Measurements from ENCODE around the gene DTX3. TPM values are rescaled to one million over a fixed set of nuclear protein-coding genes. Genes with fewer than 3 reads are reported as not detected.

Gene DTX3
- total RNA-seq, 1 experiment from 2014 or later, result 0.37 TPM

DNA sequence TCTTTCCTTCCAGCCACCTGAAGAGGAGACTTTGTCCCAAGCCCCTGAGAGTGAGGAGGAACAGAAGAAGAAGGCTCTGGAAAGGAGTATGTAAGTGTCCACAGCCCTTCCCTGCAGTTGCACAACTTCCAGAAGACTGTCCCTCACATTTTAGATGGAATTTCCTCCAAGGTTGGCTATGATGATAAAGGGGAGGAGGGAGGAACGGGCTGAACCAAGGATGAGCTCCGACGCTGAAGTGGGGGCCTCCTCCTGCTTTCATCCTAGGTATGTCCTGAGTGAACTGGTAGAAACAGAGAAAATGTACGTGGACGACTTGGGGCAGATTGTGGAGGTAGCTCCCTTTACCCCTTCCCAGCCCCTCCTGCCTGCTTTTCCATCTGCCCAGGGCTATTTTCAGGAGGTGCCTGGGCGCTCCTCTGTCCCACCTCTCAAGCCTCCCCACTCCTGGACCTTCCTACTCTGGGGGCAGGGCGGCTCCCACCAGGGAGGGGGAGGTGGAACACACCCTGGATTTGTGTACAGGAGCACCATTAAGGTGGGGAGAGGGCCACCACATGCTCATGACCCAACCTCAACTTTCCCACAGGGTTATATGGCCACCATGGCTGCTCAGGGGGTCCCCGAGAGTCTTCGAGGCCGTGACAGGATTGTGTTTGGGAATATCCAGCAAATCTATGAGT, 8.9 kb downstream of the DTX3 start:
- Histone ChIP-seq H3K4me3 (replicated peaks in 1 of 2; ENCODE audit: low read depth in 1 of 2, low read length in 2 of 2) (no peak overlapping the region), H2AFZ (ENCODE audit: low read depth, low read length, poor library complexity, severe bottlenecking) (no peak overlapping the region), H3K27me3 (ENCODE audit: insufficient read depth, low read length) (no peaks in the 10 kb centered on the region), H4K20me1 (ENCODE audit: insufficient read depth) (no peaks in the 10 kb centered on the region), H3K9me2 (ENCODE audit: insufficient read depth) (no peaks in the 10 kb centered on the region), H3K4me2 (ENCODE audit: low read length) (0 out of 2 replicates have a peak overlapping the region, but pooled peaks have one; percentile 7), H3K9ac (ENCODE audit: low read length) (no peak overlapping the region), H3K36me3 (ENCODE audit: control insufficient read depth in 1 of 2, insufficient read depth in 2 of 2, low read length in 2 of 2) (no peaks in the 10 kb centered on the region), H3K27ac (ENCODE audit: low read depth, low read length) (no peak overlapping the region), H3K4me1 (ENCODE audit: control insufficient read depth in 1 of 2, insufficient read depth in 2 of 2, low read length in 2 of 2) (peaks cover 0 to 9% of the 10 kb centered on the region in 2 experiments; a peak in 1 of 4 replicates), H3K79me2 (ENCODE audit: insufficient read depth, low read length) (no peaks in the 10 kb centered on the region), H3K9me3 (ENCODE audit: control insufficient read depth in 1 of 2, insufficient read depth in 1 of 2, low read depth in 1 of 2, low read length in 2 of 2) (no peaks in the 10 kb centered on the region)
- ChIA-PET POLR2A (no interaction called here), RAD21 (ENCODE audit: low non-redundant PET in 1 of 2, low total read pairs in 2 of 2, uncharacterized antibody in 2 of 2, unreplicated experiment in 2 of 2) (no interaction called here), CTCF (interaction anchor here (1.7 kb wide), 1 partner anchor 30 kb away, joined by 4 read pairs; no protein-coding TSS in a partner anchor)
- BruUV-seq (replicated peaks), result no TSS peak
- ATAC-seq, result no peak
- intact Hi-C loops (cut with micrococcal nuclease), result no loop called here
- TF ChIP-seq POLR2A (IDR thresholded peaks at IDR 0.05; ENCODE audit: borderline replicate concordance, extremely low read depth, insufficient read depth, insufficient read length), result no peak
- TF ChIP-seq RAD21 (IDR thresholded peaks at IDR 0.05; ENCODE audit: low read depth), result no peak
- no peak for TF ChIP-seq SP1 (IDR thresholded peaks at IDR 0.05; ENCODE audit: low read depth)
- no peak for TF ChIP-seq ZNF274 (IDR thresholded peaks at IDR 0.05; ENCODE audit: low read depth, low read length)
- TF ChIP-seq JUND (IDR thresholded peaks at IDR 0.05), result no peak
- no peak for TF ChIP-seq YY1 (IDR thresholded peaks at IDR 0.05; ENCODE audit: extremely low read depth, insufficient replicate concordance, low read depth, low read length)
- TF ChIP-seq CEBPB (IDR thresholded peaks at IDR 0.05; ENCODE audit: low read depth), result no peak
- TF ChIP-seq, protein P1, sequence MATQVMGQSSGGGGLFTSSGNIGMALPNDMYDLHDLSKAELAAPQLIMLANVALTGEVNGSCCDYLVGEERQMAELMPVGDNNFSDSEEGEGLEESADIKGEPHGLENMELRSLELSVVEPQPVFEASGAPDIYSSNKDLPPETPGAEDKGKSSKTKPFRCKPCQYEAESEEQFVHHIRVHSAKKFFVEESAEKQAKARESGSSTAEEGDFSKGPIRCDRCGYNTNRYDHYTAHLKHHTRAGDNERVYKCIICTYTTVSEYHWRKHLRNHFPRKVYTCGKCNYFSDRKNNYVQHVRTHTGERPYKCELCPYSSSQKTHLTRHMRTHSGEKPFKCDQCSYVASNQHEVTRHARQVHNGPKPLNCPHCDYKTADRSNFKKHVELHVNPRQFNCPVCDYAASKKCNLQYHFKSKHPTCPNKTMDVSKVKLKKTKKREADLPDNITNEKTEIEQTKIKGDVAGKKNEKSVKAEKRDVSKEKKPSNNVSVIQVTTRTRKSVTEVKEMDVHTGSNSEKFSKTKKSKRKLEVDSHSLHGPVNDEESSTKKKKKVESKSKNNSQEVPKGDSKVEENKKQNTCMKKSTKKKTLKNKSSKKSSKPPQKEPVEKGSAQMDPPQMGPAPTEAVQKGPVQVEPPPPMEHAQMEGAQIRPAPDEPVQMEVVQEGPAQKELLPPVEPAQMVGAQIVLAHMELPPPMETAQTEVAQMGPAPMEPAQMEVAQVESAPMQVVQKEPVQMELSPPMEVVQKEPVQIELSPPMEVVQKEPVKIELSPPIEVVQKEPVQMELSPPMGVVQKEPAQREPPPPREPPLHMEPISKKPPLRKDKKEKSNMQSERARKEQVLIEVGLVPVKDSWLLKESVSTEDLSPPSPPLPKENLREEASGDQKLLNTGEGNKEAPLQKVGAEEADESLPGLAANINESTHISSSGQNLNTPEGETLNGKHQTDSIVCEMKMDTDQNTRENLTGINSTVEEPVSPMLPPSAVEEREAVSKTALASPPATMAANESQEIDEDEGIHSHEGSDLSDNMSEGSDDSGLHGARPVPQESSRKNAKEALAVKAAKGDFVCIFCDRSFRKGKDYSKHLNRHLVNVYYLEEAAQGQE (IDR thresholded peaks at IDR 0.05; ENCODE audit: low read depth), result no peak
- no peak for TF ChIP-seq ELF1 (IDR thresholded peaks at IDR 0.05; ENCODE audit: borderline replicate concordance, low read depth)
- no peak for TF ChIP-seq POLR2AphosphoS5 (IDR thresholded peaks at IDR 0.05; ENCODE audit: low read depth, low read length)
- no peak for TF ChIP-seq SIN3A (IDR thresholded peaks at IDR 0.05; ENCODE audit: low read depth)
- TF ChIP-seq ZFX (IDR thresholded peaks at IDR 0.05), result no peak
- TF ChIP-seq ATF3 (IDR thresholded peaks at IDR 0.05), result no peak
- TF ChIP-seq EZH2phosphoT487 (IDR thresholded peaks at IDR 0.05; ENCODE audit: borderline replicate concordance), result no peak
- no peak for TF ChIP-seq FOSL1 (IDR thresholded peaks at IDR 0.05; ENCODE audit: low read depth)
- no peak for TF ChIP-seq TCF7L2 (IDR thresholded peaks at IDR 0.05; ENCODE audit: borderline replicate concordance, extremely low read depth, insufficient read depth, insufficient read length)
- TF ChIP-seq SRF (IDR thresholded peaks at IDR 0.05; ENCODE audit: low read depth), result no peak
- TF ChIP-seq EGR1 (IDR thresholded peaks at IDR 0.05; ENCODE audit: low read depth), result no peak
- TF ChIP-seq, protein P2, sequence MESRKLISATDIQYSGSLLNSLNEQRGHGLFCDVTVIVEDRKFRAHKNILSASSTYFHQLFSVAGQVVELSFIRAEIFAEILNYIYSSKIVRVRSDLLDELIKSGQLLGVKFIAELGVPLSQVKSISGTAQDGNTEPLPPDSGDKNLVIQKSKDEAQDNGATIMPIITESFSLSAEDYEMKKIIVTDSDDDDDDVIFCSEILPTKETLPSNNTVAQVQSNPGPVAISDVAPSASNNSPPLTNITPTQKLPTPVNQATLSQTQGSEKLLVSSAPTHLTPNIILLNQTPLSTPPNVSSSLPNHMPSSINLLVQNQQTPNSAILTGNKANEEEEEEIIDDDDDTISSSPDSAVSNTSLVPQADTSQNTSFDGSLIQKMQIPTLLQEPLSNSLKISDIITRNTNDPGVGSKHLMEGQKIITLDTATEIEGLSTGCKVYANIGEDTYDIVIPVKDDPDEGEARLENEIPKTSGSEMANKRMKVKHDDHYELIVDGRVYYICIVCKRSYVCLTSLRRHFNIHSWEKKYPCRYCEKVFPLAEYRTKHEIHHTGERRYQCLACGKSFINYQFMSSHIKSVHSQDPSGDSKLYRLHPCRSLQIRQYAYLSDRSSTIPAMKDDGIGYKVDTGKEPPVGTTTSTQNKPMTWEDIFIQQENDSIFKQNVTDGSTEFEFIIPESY (IDR thresholded peaks at IDR 0.05; ENCODE audit: extremely low read depth, insufficient replicate concordance, low read length), result no peak
- no peak for DNase-seq (ENCODE audit: low read depth, low spot score)

All from HCT116 (cell line).